ENCODE results near the gene TNP1.

GRCh38 chr2:216871333-216871934, 11.6 kb upstream of the TNP1 start:
- TF ChIP-seq HNF4G (IDR thresholded peaks at IDR 0.05) (peak; percentile 90), TAF1 (conservative IDR thresholded peaks at IDR 0.05) (no peak), JUND (IDR thresholded peaks at IDR 0.05) (peak in 1 of 2 donors; percentile 83), YY1 (IDR thresholded peaks at IDR 0.05) (peak; percentile 77)
- TF ChIP-seq, protein P1, sequence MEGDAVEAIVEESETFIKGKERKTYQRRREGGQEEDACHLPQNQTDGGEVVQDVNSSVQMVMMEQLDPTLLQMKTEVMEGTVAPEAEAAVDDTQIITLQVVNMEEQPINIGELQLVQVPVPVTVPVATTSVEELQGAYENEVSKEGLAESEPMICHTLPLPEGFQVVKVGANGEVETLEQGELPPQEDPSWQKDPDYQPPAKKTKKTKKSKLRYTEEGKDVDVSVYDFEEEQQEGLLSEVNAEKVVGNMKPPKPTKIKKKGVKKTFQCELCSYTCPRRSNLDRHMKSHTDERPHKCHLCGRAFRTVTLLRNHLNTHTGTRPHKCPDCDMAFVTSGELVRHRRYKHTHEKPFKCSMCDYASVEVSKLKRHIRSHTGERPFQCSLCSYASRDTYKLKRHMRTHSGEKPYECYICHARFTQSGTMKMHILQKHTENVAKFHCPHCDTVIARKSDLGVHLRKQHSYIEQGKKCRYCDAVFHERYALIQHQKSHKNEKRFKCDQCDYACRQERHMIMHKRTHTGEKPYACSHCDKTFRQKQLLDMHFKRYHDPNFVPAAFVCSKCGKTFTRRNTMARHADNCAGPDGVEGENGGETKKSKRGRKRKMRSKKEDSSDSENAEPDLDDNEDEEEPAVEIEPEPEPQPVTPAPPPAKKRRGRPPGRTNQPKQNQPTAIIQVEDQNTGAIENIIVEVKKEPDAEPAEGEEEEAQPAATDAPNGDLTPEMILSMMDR (IDR thresholded peaks at IDR 0.05; ENCODE audit: low read depth, low read length, missing input control), result no peak
- TF ChIP-seq, protein P2, sequence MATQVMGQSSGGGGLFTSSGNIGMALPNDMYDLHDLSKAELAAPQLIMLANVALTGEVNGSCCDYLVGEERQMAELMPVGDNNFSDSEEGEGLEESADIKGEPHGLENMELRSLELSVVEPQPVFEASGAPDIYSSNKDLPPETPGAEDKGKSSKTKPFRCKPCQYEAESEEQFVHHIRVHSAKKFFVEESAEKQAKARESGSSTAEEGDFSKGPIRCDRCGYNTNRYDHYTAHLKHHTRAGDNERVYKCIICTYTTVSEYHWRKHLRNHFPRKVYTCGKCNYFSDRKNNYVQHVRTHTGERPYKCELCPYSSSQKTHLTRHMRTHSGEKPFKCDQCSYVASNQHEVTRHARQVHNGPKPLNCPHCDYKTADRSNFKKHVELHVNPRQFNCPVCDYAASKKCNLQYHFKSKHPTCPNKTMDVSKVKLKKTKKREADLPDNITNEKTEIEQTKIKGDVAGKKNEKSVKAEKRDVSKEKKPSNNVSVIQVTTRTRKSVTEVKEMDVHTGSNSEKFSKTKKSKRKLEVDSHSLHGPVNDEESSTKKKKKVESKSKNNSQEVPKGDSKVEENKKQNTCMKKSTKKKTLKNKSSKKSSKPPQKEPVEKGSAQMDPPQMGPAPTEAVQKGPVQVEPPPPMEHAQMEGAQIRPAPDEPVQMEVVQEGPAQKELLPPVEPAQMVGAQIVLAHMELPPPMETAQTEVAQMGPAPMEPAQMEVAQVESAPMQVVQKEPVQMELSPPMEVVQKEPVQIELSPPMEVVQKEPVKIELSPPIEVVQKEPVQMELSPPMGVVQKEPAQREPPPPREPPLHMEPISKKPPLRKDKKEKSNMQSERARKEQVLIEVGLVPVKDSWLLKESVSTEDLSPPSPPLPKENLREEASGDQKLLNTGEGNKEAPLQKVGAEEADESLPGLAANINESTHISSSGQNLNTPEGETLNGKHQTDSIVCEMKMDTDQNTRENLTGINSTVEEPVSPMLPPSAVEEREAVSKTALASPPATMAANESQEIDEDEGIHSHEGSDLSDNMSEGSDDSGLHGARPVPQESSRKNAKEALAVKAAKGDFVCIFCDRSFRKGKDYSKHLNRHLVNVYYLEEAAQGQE (IDR thresholded peaks at IDR 0.05), result peak; percentile 64
- TF ChIP-seq, protein P3, sequence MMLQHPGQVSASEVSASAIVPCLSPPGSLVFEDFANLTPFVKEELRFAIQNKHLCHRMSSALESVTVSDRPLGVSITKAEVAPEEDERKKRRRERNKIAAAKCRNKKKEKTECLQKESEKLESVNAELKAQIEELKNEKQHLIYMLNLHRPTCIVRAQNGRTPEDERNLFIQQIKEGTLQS (IDR thresholded peaks at IDR 0.05), result no peak
